HG03558 (cell line): ENCODE data around the gene ATP11B.
"Not testable (repeated sequence)": the region's sequence is repeated elsewhere in the genome, so short reads cannot be mapped to it uniquely, and the experiment has no call there.

Source experiments
- ATAC-seq: cut with Tn5 transposase; IDR thresholded peaks from one replicate; pipeline ENCODE4 v1.9.1; 2021; ENCODE audit warnings: moderate number of reproducible peaks; ENCODE audit not compliant: unreplicated experiment; ENCODE audit errors: extremely low read depth

ATP11B gene

GRCh38 chr3:182794455-182795388, 1.4 kb downstream of the ATP11B start:
- ATAC-seq: no peak

GRCh38 chr3:182795389-182795782, 2.1 kb downstream of the ATP11B start:
- peak; percentile 28 for ATAC-seq

GRCh38 chr3:182796310-182796709, 3.0 kb downstream of the ATP11B start:
- no peak for ATAC-seq

GRCh38 chr3:182797876-182798275, 4.6 kb downstream of the ATP11B start:
- ATAC-seq: no peak

GRCh38 chr3:182799143-182799542, 5.8 kb downstream of the ATP11B start:
- not testable (repeated sequence) for ATAC-seq

- no peak for ATAC-seq
Measured at GRCh38 chr3:182800508-182800907, 7.2 kb downstream of the ATP11B start.

- ATAC-seq: no peak
Measured at GRCh38 chr3:182802413-182803390, 9.4 kb downstream of the ATP11B start.

- ATAC-seq: no peak
Measured at GRCh38 chr3:182803596-182803995, 10.3 kb downstream of the ATP11B start.

- no peak for ATAC-seq
Measured at GRCh38 chr3:182807061-182807460, 13.8 kb downstream of the ATP11B start.

GRCh38 chr3:182808041-182808770, 14.9 kb downstream of the ATP11B start:
- no peak for ATAC-seq

GRCh38 chr3:182809531-182809930, 16.2 kb downstream of the ATP11B start:
- no peak for ATAC-seq

GRCh38 chr3:182810574-182811268, 17.4 kb downstream of the ATP11B start:
- ATAC-seq: no peak

GRCh38 chr3:182811269-182811596, 17.9 kb downstream of the ATP11B start:
- ATAC-seq: no peak

- ATAC-seq: no peak
Measured at GRCh38 chr3:182812123-182812522, 18.8 kb downstream of the ATP11B start.

GRCh38 chr3:182814419-182815062, 21.2 kb downstream of the ATP11B start:
- no peak for ATAC-seq

GRCh38 chr3:182816181-182816580, 22.9 kb downstream of the ATP11B start:
- no peak for ATAC-seq

GRCh38 chr3:182818296-182818978, 25.1 kb downstream of the ATP11B start:
- ATAC-seq: no peak

GRCh38 chr3:182821221-182821981, 28.1 kb downstream of the ATP11B start:
- no peak for ATAC-seq
